ENCODE results near the gene SHD.

SHD gene

GRCh38 chr19:4232614-4233281 is 46.3 kb upstream of the SHD start:
- H3K36me3 ChIP-seq (replicated peaks in 1 of 2; ENCODE audit: control insufficient read depth in 2 of 2, insufficient read depth in 2 of 2, low read length in 2 of 2): no peaks in the 10 kb centered on the region
- H4K91ac ChIP-seq (ENCODE audit: low read depth, low read length, poor library complexity): no peak overlapping the region
- peak overlapping the region; percentile 75 for H2BK15ac ChIP-seq (ENCODE audit: low read length)
- H3K4me1 ChIP-seq (ENCODE audit: control insufficient read depth in 2 of 2, insufficient read depth in 1 of 2, low read depth in 1 of 2, low read length in 2 of 2): no peaks in the 10 kb centered on the region
- H3K4me2 ChIP-seq (ENCODE audit: insufficient read depth, low read length, poor library complexity, severe bottlenecking): no peak overlapping the region
- DNase-seq (ENCODE audit: low spot score): no peak
- no peak overlapping the region for H2BK5ac ChIP-seq (ENCODE audit: low read length)
- H3K4ac ChIP-seq (ENCODE audit: low read length): no peak overlapping the region
- H3K4me3 ChIP-seq (ENCODE audit: low read length in 2 of 2): no peak overlapping the region
- no peak overlapping the region for H2BK12ac ChIP-seq (ENCODE audit: low read length)
- peak overlapping the region; percentile 4 for H3K9ac ChIP-seq (ENCODE audit: low read depth, low read length, poor library complexity)
- peak overlapping the region; percentile 61 for H2BK120ac ChIP-seq (ENCODE audit: low read depth, low read length)
- H3K18ac ChIP-seq (ENCODE audit: low read length): peak overlapping the region; percentile 57
- H3K9me3 ChIP-seq (replicated peaks in 1 of 2; ENCODE audit: control insufficient read depth in 2 of 2, insufficient read depth in 1 of 2, low read depth in 1 of 2, low read length in 2 of 2): peaks cover 0 to 2% of the 10 kb centered on the region in 2 donors
- peak overlapping the region; percentile 80 for H3K23ac ChIP-seq (ENCODE audit: low read depth, low read length, poor library complexity)
- no peaks in the 10 kb centered on the region for H3K79me1 ChIP-seq (ENCODE audit: low read depth, low read length)
- H3K14ac ChIP-seq (ENCODE audit: low read length): peak overlapping the region; percentile 17
- H2AFZ ChIP-seq (ENCODE audit: low read length): peak overlapping the region; percentile 51
- 100% methylated on average over 1 of the region's 21 CpGs; no CpG with 5 or more reads in 1 of the 2 donors for WGBS, 2 donors (ENCODE audit: extremely low coverage in 2 of 2, insufficient read length in 2 of 2, insufficient replicate concordance in 1 of 2)
- peak overlapping the region; percentile 84 for H2AK5ac ChIP-seq (ENCODE audit: low read depth, low read length)
- no peak overlapping the region for H3K27ac ChIP-seq (replicated peaks; ENCODE audit: low read length)
- H3K27me3 ChIP-seq (ENCODE audit: control insufficient read depth in 3 of 3, insufficient read depth in 3 of 3, low read depth in 1 of 3, low read length in 3 of 3): no peaks in the 10 kb centered on the region
- H4K8ac ChIP-seq (ENCODE audit: low read depth, low read length): no peak overlapping the region

GRCh38 chr19:4233282-4233853 is 45.7 kb upstream of the SHD start:
- Histone ChIP-seq H2BK15ac (ENCODE audit: low read length) (peak overlapping the region; percentile 75), H3K27me3 (ENCODE audit: control insufficient read depth in 3 of 3, insufficient read depth in 3 of 3, low read depth in 1 of 3, low read length in 3 of 3) (no peaks in the 10 kb centered on the region), H3K4ac (ENCODE audit: low read length) (no peak overlapping the region), H3K14ac (ENCODE audit: low read length) (no peak overlapping the region), H3K27ac (replicated peaks; ENCODE audit: low read length) (no peak overlapping the region), H2AFZ (ENCODE audit: low read length) (peak overlapping the region; percentile 51), H4K8ac (ENCODE audit: low read depth, low read length) (no peak overlapping the region), H3K4me3 (ENCODE audit: low read length in 2 of 2) (no peak overlapping the region), H2BK5ac (ENCODE audit: low read length) (peak overlapping the region; percentile 9), H2BK12ac (ENCODE audit: low read length) (no peak overlapping the region), H3K79me1 (ENCODE audit: low read depth, low read length) (no peaks in the 10 kb centered on the region), H3K9me3 (replicated peaks in 1 of 2; ENCODE audit: control insufficient read depth in 2 of 2, insufficient read depth in 1 of 2, low read depth in 1 of 2, low read length in 2 of 2) (peaks cover 0 to 2% of the 10 kb centered on the region in 2 donors), H3K4me2 (ENCODE audit: insufficient read depth, low read length, poor library complexity, severe bottlenecking) (no peak overlapping the region), H3K18ac (ENCODE audit: low read length) (peak overlapping the region; percentile 38), H2BK120ac (ENCODE audit: low read depth, low read length) (peak overlapping the region; percentile 61), H3K36me3 (replicated peaks in 1 of 2; ENCODE audit: control insufficient read depth in 2 of 2, insufficient read depth in 2 of 2, low read length in 2 of 2) (no peaks in the 10 kb centered on the region), H3K23ac (ENCODE audit: low read depth, low read length, poor library complexity) (peak overlapping the region; percentile 80), H3K4me1 (ENCODE audit: control insufficient read depth in 2 of 2, insufficient read depth in 1 of 2, low read depth in 1 of 2, low read length in 2 of 2) (no peaks in the 10 kb centered on the region), H3K9ac (ENCODE audit: low read depth, low read length, poor library complexity) (peak overlapping the region; percentile 4), H4K91ac (ENCODE audit: low read depth, low read length, poor library complexity) (no peak overlapping the region), H2AK5ac (ENCODE audit: low read depth, low read length) (peak overlapping the region; percentile 84)
- DNase-seq (ENCODE audit: low spot score): no peak
- WGBS, 2 donors (ENCODE audit: extremely low coverage in 2 of 2, insufficient read length in 2 of 2, insufficient replicate concordance in 1 of 2): no CpG with 5 or more reads among the region's 11 CpGs

GRCh38 chr19:4234142-4234861 is 44.8 kb upstream of the SHD start:
- H3K4me2 ChIP-seq (ENCODE audit: insufficient read depth, low read length, poor library complexity, severe bottlenecking): no peak overlapping the region
- H3K4me1 ChIP-seq (ENCODE audit: control insufficient read depth in 2 of 2, insufficient read depth in 1 of 2, low read depth in 1 of 2, low read length in 2 of 2): no peaks in the 10 kb centered on the region
- H2BK120ac ChIP-seq (ENCODE audit: low read depth, low read length): no peak overlapping the region
- H4K8ac ChIP-seq (ENCODE audit: low read depth, low read length): no peak overlapping the region
- H3K9me3 ChIP-seq (replicated peaks in 1 of 2; ENCODE audit: control insufficient read depth in 2 of 2, insufficient read depth in 1 of 2, low read depth in 1 of 2, low read length in 2 of 2): peaks cover 0 to 2% of the 10 kb centered on the region in 2 donors
- no peak overlapping the region for H3K23ac ChIP-seq (ENCODE audit: low read depth, low read length, poor library complexity)
- H2AFZ ChIP-seq (ENCODE audit: low read length): peak overlapping the region; percentile 68
- no peak overlapping the region for H2BK5ac ChIP-seq (ENCODE audit: low read length)
- H3K27ac ChIP-seq (replicated peaks; ENCODE audit: low read length): no peak overlapping the region
- no peak for DNase-seq (ENCODE audit: low spot score)
- no peak overlapping the region for H3K4me3 ChIP-seq (ENCODE audit: low read length in 2 of 2)
- H3K18ac ChIP-seq (ENCODE audit: low read length): peak overlapping the region; percentile 57
- no peak overlapping the region for H3K14ac ChIP-seq (ENCODE audit: low read length)
- H2BK12ac ChIP-seq (ENCODE audit: low read length): no peak overlapping the region
- H2AK5ac ChIP-seq (ENCODE audit: low read depth, low read length): no peak overlapping the region
- H3K9ac ChIP-seq (ENCODE audit: low read depth, low read length, poor library complexity): no peak overlapping the region
- H4K91ac ChIP-seq (ENCODE audit: low read depth, low read length, poor library complexity): no peak overlapping the region
- H2BK15ac ChIP-seq (ENCODE audit: low read length): peak overlapping the region; percentile 21
- H3K79me1 ChIP-seq (ENCODE audit: low read depth, low read length): no peaks in the 10 kb centered on the region
- H3K4ac ChIP-seq (ENCODE audit: low read length): no peak overlapping the region
- no peaks in the 10 kb centered on the region for H3K36me3 ChIP-seq (replicated peaks in 1 of 2; ENCODE audit: control insufficient read depth in 2 of 2, insufficient read depth in 2 of 2, low read length in 2 of 2)
- H3K27me3 ChIP-seq (ENCODE audit: control insufficient read depth in 3 of 3, insufficient read depth in 3 of 3, low read depth in 1 of 3, low read length in 3 of 3): no peaks in the 10 kb centered on the region
- no CpG with 5 or more reads among the region's 21 CpGs for WGBS, 2 donors (ENCODE audit: extremely low coverage in 2 of 2, insufficient read length in 2 of 2, insufficient replicate concordance in 1 of 2)

GRCh38 chr19:4234862-4235201 is 44.2 kb upstream of the SHD start:
- Histone ChIP-seq H2AFZ (ENCODE audit: low read length) (peak overlapping the region; percentile 68), H4K8ac (ENCODE audit: low read depth, low read length) (no peak overlapping the region), H3K4me3 (ENCODE audit: low read length in 2 of 2) (no peak overlapping the region), H3K4ac (ENCODE audit: low read length) (no peak overlapping the region), H4K91ac (ENCODE audit: low read depth, low read length, poor library complexity) (no peak overlapping the region), H3K4me2 (ENCODE audit: insufficient read depth, low read length, poor library complexity, severe bottlenecking) (no peak overlapping the region), H3K27ac (replicated peaks; ENCODE audit: low read length) (no peak overlapping the region), H2BK12ac (ENCODE audit: low read length) (no peak overlapping the region), H2AK5ac (ENCODE audit: low read depth, low read length) (no peak overlapping the region), H3K18ac (ENCODE audit: low read length) (no peak overlapping the region), H3K9ac (ENCODE audit: low read depth, low read length, poor library complexity) (no peak overlapping the region), H2BK15ac (ENCODE audit: low read length) (peak overlapping the region; percentile 21), H3K36me3 (replicated peaks in 1 of 2; ENCODE audit: control insufficient read depth in 2 of 2, insufficient read depth in 2 of 2, low read length in 2 of 2) (no peaks in the 10 kb centered on the region), H3K27me3 (ENCODE audit: control insufficient read depth in 3 of 3, insufficient read depth in 3 of 3, low read depth in 1 of 3, low read length in 3 of 3) (no peaks in the 10 kb centered on the region), H3K4me1 (ENCODE audit: control insufficient read depth in 2 of 2, insufficient read depth in 1 of 2, low read depth in 1 of 2, low read length in 2 of 2) (no peaks in the 10 kb centered on the region), H3K23ac (ENCODE audit: low read depth, low read length, poor library complexity) (no peak overlapping the region), H3K79me1 (ENCODE audit: low read depth, low read length) (no peaks in the 10 kb centered on the region), H2BK120ac (ENCODE audit: low read depth, low read length) (no peak overlapping the region), H3K14ac (ENCODE audit: low read length) (no peak overlapping the region), H3K9me3 (replicated peaks in 1 of 2; ENCODE audit: control insufficient read depth in 2 of 2, insufficient read depth in 1 of 2, low read depth in 1 of 2, low read length in 2 of 2) (peaks cover 0 to 2% of the 10 kb centered on the region in 2 donors), H2BK5ac (ENCODE audit: low read length) (no peak overlapping the region)
- no peak for DNase-seq (ENCODE audit: low spot score)
- no CpG with 5 or more reads among the region's 13 CpGs for WGBS, 2 donors (ENCODE audit: extremely low coverage in 2 of 2, insufficient read length in 2 of 2, insufficient replicate concordance in 1 of 2)
